Mesendoderm (in vitro differentiated cells): ENCODE measurements around the gene DIAPH3.

Source experiments
- DNase-seq: peaks from one replicate; pipeline ENCODE4 v3.0.0; 2013
- H2AK5ac ChIP-seq: 2 replicates; pipeline ENCODE4 v1.6.1; 2013; ENCODE audit warnings: low read length, inconsistent platforms
- H2BK120ac ChIP-seq: 2 replicates; pipeline ENCODE4 v1.6.1; 2013; ENCODE audit warnings: low read depth, mild to moderate bottlenecking, low read length, moderate library complexity, mixed read lengths
- H2BK15ac ChIP-seq: replicated peaks from 2 replicates; pipeline ENCODE4 v1.6.1; 2013; ENCODE audit warnings: low read depth, mild to moderate bottlenecking, moderate library complexity
- H2BK5ac ChIP-seq: 2 replicates; pipeline ENCODE4 v1.6.1; 2013; ENCODE audit warnings: low read length, inconsistent platforms
- H3K18ac ChIP-seq: 2 replicates; pipeline ENCODE4 v1.6.1; 2013; ENCODE audit warnings: mild to moderate bottlenecking, low read length, mixed read lengths
- H3K23ac ChIP-seq: one replicate; pipeline ENCODE4 v1.6.1; 2013; ENCODE audit warnings: low read length
- H3K27ac ChIP-seq: 2 replicates; pipeline ENCODE4 v1.5.1; 2013; ENCODE audit warnings: low read depth, mild to moderate bottlenecking, inconsistent platforms, low read length, moderate library complexity
- H3K27me3 ChIP-seq: 2 replicates; pipeline ENCODE4 v1.6.1; 2013; ENCODE audit warnings: low read length, control low read depth, mild to moderate bottlenecking, inconsistent platforms; ENCODE audit not compliant: insufficient read depth, poor library complexity
- H3K36me3 ChIP-seq: 2 replicates; pipeline ENCODE4 v1.6.1; 2013; ENCODE audit warnings: low read length, inconsistent platforms; ENCODE audit not compliant: control insufficient read depth, insufficient read depth
- H3K4ac ChIP-seq: one replicate; pipeline ENCODE4 v1.6.1; 2013; ENCODE audit warnings: low read depth, mild to moderate bottlenecking, low read length, moderate library complexity
- H3K4me1 ChIP-seq: 2 replicates; pipeline ENCODE4 v1.6.1; 2013; ENCODE audit warnings: low read depth, low read length, inconsistent platforms; ENCODE audit not compliant: control insufficient read depth
- H3K4me2 ChIP-seq: 2 replicates; pipeline ENCODE4 v1.6.1; 2013; ENCODE audit warnings: low read length
- H3K4me3 ChIP-seq: 2 replicates; pipeline ENCODE4 v1.5.1; 2013; ENCODE audit warnings: mild to moderate bottlenecking, low read length
- H3K56ac ChIP-seq: one replicate; pipeline ENCODE4 v1.6.1; 2013; ENCODE audit warnings: low read length
- H3K79me1 ChIP-seq: 2 replicates; pipeline ENCODE4 v1.6.1; 2013; ENCODE audit warnings: low read length, inconsistent platforms
- H3K79me2 ChIP-seq: 2 replicates; pipeline ENCODE4 v1.6.1; 2013; ENCODE audit warnings: mild to moderate bottlenecking, low read length; ENCODE audit not compliant: control insufficient read depth, insufficient read depth
- H3K9ac ChIP-seq: 2 replicates; pipeline ENCODE4 v1.6.1; 2013; ENCODE audit warnings: low read length, inconsistent platforms
- H4K5ac ChIP-seq: one replicate; pipeline ENCODE4 v1.6.1; 2013; ENCODE audit warnings: low read length
- H4K8ac ChIP-seq: one replicate; pipeline ENCODE4 v1.6.1; 2013; ENCODE audit warnings: low read depth, mild to moderate bottlenecking, control low read depth, low read length, moderate library complexity
- WGBS: extraction: QIAGEN DNeasy Blood & Tissue Kit; methylation state at CpG from one replicate; pipeline ENCODE4 v1.1.7; 2013; ENCODE audit warnings: low lambda C conversion rate, missing lambda C conversion rate; ENCODE audit not compliant: insufficient coverage; ENCODE audit errors: extremely low coverage; 5-methylcytosine and 5-hydroxymethylcytosine counted together

Gene DIAPH3

DNA sequence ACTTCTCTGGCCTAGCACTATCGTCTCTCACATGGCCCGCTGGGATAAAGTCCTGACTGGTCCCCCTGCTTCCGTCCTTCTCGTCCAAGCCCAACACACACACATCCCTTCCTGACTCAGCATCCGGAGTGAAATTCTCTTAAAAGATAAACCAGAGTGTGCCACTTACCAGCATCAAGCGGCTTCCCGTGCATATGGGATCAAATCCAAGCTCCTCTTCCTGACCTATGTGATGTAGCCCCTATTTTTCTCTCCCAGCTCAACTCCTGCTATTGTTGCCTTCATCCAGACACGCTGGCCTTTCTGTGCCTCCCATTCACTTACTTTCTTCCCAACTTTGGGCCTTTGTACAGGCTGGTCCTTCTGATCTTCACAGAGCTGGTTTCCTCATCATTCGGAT is 530.4 kb downstream of the DIAPH3 start:
- Histone ChIP-seq H2BK120ac (no peak overlapping the region), H2BK5ac (no peak overlapping the region), H3K79me2 (no peaks in the 10 kb centered on the region), H3K4me2 (no peak overlapping the region), H3K56ac (no peak overlapping the region), H3K27me3 (no peaks in the 10 kb centered on the region), H3K4ac (no peak overlapping the region), H3K18ac (no peak overlapping the region), H3K4me3 (no peak overlapping the region), H3K27ac (no peak overlapping the region), H4K8ac (no peak overlapping the region), H3K4me1 (no peaks in the 10 kb centered on the region), H2AK5ac (no peak overlapping the region), H3K23ac (no peak overlapping the region), H3K79me1 (no peaks in the 10 kb centered on the region), H2BK15ac (no peak overlapping the region), H4K5ac (no peak overlapping the region), H3K9ac (no peak overlapping the region), H3K36me3 (no peaks in the 10 kb centered on the region)
- no peak for DNase-seq
- no CpG with 5 or more reads among the region's 9 CpGs for WGBS

DNA sequence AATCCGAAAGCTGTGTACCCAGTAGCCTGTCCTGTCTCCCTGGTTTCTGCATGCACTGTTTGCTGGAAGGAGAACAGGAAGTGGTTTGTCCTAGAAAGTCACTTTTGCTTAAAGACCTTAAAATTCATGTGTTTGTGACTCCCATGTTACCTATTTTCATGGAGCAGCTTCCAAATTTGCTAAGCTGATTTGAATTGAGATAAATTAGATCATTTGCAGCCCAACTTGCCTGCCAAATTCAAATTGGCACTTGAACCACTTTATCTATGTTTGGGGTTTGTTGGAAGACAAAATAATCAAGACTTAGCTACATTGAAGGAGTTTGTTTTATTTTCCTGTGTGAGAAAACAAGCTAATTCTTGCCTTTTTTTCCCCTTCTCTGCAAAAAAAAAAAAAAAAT is 532.5 kb downstream of the DIAPH3 start:
- no peak for DNase-seq
- H3K79me2 ChIP-seq, result no peaks in the 10 kb centered on the region

DNA sequence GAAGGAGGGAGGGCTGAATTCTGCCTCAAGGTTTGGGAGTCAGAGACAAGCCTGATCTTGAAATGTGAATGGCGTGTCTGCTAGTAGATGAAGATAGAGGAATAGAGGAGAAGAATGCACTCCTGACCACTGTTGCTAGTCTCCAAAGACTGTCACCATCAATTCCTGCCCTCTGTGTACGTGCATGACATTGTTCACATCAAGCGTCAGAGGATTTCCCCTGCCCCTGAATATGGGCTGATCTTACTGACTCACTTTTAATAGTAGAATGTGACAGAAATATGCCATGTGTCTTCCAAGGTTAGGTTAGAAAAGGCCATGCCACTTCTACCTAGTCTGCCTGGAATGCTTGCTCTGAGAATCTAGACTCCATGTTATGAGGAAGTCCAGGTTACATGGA is 538.6 kb downstream of the DIAPH3 start:
- Histone ChIP-seq H2BK15ac (no peak overlapping the region), H2BK120ac (no peak overlapping the region), H3K23ac (no peak overlapping the region), H3K4me2 (no peak overlapping the region), H3K18ac (no peak overlapping the region), H4K5ac (no peak overlapping the region), H3K4me1 (no peaks in the 10 kb centered on the region), H3K79me2 (no peaks in the 10 kb centered on the region), H2AK5ac (no peak overlapping the region), H3K9ac (no peak overlapping the region), H3K36me3 (no peaks in the 10 kb centered on the region), H4K8ac (no peak overlapping the region), H3K79me1 (no peaks in the 10 kb centered on the region), H3K27ac (no peak overlapping the region), H2BK5ac (no peak overlapping the region), H3K27me3 (no peaks in the 10 kb centered on the region), H3K4me3 (no peak overlapping the region), H3K56ac (no peak overlapping the region), H3K4ac (no peak overlapping the region)
- WGBS, result no CpG with 5 or more reads among the region's 3 CpGs
- DNase-seq, result no peak

More for the DNA sequence above, 532.5 kb downstream of the DIAPH3 start:
- Histone ChIP-seq H2AK5ac (no peak overlapping the region), H3K56ac (no peak overlapping the region), H3K4me2 (no peak overlapping the region), H3K27ac (no peak overlapping the region), H3K36me3 (no peaks in the 10 kb centered on the region), H3K4me1 (no peaks in the 10 kb centered on the region), H4K5ac (no peak overlapping the region), H2BK120ac (no peak overlapping the region), H3K4ac (no peak overlapping the region), H3K23ac (no peak overlapping the region), H2BK15ac (no peak overlapping the region), H3K18ac (no peak overlapping the region), H2BK5ac (no peak overlapping the region), H3K9ac (no peak overlapping the region), H3K27me3 (no peaks in the 10 kb centered on the region), H3K4me3 (no peak overlapping the region), H3K79me1 (no peaks in the 10 kb centered on the region), H4K8ac (no peak overlapping the region)
- no CpG with 5 or more reads among the region's 1 CpG for WGBS

DNA sequence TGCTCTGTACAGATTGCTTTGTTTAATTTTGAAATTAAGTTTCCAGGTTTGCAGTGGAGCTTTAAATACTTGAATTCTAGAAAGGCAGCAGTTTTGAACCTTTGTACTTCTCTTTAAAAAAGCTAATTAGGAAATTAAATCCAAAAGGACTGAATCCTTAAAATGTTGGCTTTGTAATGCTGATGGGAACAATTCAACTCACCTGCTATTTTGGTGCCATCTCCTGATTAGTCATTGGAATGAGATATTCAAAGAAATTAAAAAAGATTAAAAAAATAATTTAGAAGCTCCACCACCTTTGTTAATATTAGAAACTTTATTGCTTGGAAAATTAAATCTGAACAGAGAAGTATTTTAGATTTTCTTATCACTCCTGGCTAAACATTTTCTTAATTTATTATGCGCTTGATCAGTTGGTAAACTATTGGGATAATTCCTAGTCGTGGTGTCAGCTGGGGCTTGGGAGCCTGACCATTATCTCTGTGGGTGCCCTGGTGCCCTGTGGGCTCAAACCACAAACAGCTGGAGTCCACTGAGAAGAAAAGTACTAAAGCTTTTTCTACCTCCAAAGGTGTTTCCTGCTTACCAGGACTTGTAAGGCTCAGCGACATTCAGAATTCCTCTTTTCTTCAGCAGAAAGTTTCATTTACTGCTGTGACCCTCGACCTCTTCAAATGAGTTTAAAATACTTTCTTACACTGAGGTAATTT is 540.4 kb downstream of the DIAPH3 start:
- Histone ChIP-seq H4K5ac (no peak overlapping the region), H3K27ac (no peak overlapping the region), H4K8ac (no peak overlapping the region), H3K4ac (no peak overlapping the region), H2BK15ac (no peak overlapping the region), H3K4me1 (no peaks in the 10 kb centered on the region), H3K79me2 (no peaks in the 10 kb centered on the region), H2BK120ac (no peak overlapping the region), H3K36me3 (no peaks in the 10 kb centered on the region), H3K9ac (no peak overlapping the region), H3K18ac (no peak overlapping the region), H2AK5ac (no peak overlapping the region), H3K79me1 (no peaks in the 10 kb centered on the region), H3K4me3 (no peak overlapping the region), H3K4me2 (no peak overlapping the region), H3K23ac (no peak overlapping the region), H3K56ac (no peak overlapping the region), H2BK5ac (no peak overlapping the region), H3K27me3 (no peaks in the 10 kb centered on the region)
- no CpG with 5 or more reads among the region's 4 CpGs for WGBS
- DNase-seq, result no peak

DNA sequence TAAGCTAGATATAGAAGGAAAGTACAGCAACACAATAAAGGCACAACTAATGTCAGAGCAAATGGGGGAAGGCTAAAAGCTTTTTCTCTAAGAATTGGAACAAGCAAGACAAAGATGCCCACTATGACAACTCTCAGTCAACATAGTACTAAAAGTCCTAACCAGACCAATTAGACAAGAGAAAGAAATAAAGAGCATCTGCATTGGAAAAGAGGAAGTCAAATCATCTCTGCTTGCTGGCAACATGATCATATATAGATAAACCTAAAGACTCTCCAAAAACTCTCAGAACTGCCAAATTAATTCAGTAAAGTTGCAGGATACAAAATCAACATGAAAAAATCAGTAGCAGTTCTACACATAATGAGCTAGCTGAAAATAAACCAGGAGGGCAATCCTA is 542.0 kb downstream of the DIAPH3 start:
- no peak overlapping the region for H2BK15ac ChIP-seq
- no peak overlapping the region for H3K27ac ChIP-seq
- no peak for DNase-seq
- no peak overlapping the region for H2BK5ac ChIP-seq
- no peaks in the 10 kb centered on the region for H3K79me2 ChIP-seq
- no peak overlapping the region for H3K18ac ChIP-seq
- no peak overlapping the region for H2BK120ac ChIP-seq
- H3K4me1 ChIP-seq, result no peaks in the 10 kb centered on the region
- H2AK5ac ChIP-seq, result no peak overlapping the region
- no peaks in the 10 kb centered on the region for H3K27me3 ChIP-seq
- H3K56ac ChIP-seq, result no peak overlapping the region
- H3K4me2 ChIP-seq, result no peak overlapping the region
- no peak overlapping the region for H4K5ac ChIP-seq
- H3K36me3 ChIP-seq, result no peaks in the 10 kb centered on the region
- no peak overlapping the region for H4K8ac ChIP-seq
- no peak overlapping the region for H3K9ac ChIP-seq
- no peak overlapping the region for H3K4me3 ChIP-seq
- no peak overlapping the region for H3K4ac ChIP-seq
- no peak overlapping the region for H3K23ac ChIP-seq
- H3K79me1 ChIP-seq, result no peaks in the 10 kb centered on the region
